ENCODE data around the gene HDAC2.

Gene HDAC2

DNA sequence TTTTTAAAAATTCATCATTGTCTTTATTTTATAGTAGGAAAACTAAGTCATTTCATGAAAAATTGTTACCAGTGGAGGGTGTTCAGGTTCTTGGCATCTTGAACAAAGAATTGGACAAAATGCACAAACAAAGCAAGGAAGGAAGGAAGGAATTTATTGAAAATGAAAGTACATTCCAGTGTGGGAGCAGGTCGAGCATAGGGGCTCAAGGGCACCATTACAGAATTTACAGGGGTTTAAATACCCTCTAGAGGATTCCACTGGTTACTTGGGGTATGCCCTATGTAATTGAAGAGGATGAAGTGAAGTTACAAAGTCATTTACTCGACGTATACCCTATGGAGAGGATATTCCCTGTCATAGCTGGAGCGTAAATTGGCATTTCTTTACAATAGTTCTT, 37.4 kb upstream of the HDAC2 start:
- no peak for DNase-seq
- no peaks in the 10 kb centered on the region for H3K36me3 ChIP-seq
- no peak overlapping the region for H3K4me3 ChIP-seq (ENCODE audit: low read depth, low read length)
- H3K27me3 ChIP-seq (ENCODE audit: insufficient read depth, low read depth, severe bottlenecking): no peaks in the 10 kb centered on the region
- TF ChIP-seq, protein P1, sequence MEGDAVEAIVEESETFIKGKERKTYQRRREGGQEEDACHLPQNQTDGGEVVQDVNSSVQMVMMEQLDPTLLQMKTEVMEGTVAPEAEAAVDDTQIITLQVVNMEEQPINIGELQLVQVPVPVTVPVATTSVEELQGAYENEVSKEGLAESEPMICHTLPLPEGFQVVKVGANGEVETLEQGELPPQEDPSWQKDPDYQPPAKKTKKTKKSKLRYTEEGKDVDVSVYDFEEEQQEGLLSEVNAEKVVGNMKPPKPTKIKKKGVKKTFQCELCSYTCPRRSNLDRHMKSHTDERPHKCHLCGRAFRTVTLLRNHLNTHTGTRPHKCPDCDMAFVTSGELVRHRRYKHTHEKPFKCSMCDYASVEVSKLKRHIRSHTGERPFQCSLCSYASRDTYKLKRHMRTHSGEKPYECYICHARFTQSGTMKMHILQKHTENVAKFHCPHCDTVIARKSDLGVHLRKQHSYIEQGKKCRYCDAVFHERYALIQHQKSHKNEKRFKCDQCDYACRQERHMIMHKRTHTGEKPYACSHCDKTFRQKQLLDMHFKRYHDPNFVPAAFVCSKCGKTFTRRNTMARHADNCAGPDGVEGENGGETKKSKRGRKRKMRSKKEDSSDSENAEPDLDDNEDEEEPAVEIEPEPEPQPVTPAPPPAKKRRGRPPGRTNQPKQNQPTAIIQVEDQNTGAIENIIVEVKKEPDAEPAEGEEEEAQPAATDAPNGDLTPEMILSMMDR (IDR thresholded peaks at IDR 0.05; ENCODE audit: low read depth, low read length): no peak
- H3K27ac ChIP-seq: no peak overlapping the region
- no peaks in the 10 kb centered on the region for H3K9me3 ChIP-seq (ENCODE audit: severe bottlenecking)

DNA sequence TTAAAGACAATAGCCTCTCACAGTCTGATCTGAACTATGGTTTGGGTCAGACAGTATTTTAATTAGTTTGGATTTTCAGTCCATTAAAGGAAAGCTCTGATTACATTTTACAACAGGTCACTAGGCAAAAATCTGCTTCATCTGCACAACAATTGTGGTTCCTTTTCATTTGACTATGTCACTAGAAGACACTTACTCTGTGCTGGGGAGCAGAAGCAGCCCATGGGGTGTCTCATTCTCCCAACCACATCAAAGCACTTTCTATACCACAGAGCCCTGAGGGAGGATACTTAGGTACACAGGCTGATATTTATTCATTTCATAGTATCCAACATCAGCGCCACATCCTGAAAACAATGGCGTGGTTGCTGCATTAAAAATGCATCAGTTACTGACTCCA, 36.6 kb upstream of the HDAC2 start:
- no peak for DNase-seq
- Histone ChIP-seq H3K9me3 (ENCODE audit: severe bottlenecking) (no peaks in the 10 kb centered on the region), H3K27me3 (ENCODE audit: insufficient read depth, low read depth, severe bottlenecking) (no peaks in the 10 kb centered on the region), H3K4me3 (ENCODE audit: low read depth, low read length) (no peak overlapping the region), H3K27ac (no peak overlapping the region), H3K36me3 (no peaks in the 10 kb centered on the region)
- TF ChIP-seq, protein P1 (IDR thresholded peaks at IDR 0.05; ENCODE audit: low read depth, low read length): no peak

GRCh38 chr6:114001354-114001753, 30.4 kb upstream of the HDAC2 start:
- TF ChIP-seq, protein P1 (IDR thresholded peaks at IDR 0.05; ENCODE audit: low read depth, low read length): no peak
- no peak for DNase-seq
- H3K27me3 ChIP-seq (ENCODE audit: insufficient read depth, low read depth, severe bottlenecking): no peaks in the 10 kb centered on the region
- H3K36me3 ChIP-seq: no peaks in the 10 kb centered on the region
- no peak overlapping the region for H3K4me3 ChIP-seq (ENCODE audit: low read depth, low read length)
- peaks cover 2% of the 10 kb centered on the region for H3K9me3 ChIP-seq (ENCODE audit: severe bottlenecking)
- no peak overlapping the region for H3K27ac ChIP-seq

GRCh38 chr6:114000069-114000468, 29.1 kb upstream of the HDAC2 start:
- Histone ChIP-seq H3K27me3 (ENCODE audit: insufficient read depth, low read depth, severe bottlenecking) (no peaks in the 10 kb centered on the region), H3K9me3 (ENCODE audit: severe bottlenecking) (peaks cover 2% of the 10 kb centered on the region), H3K4me3 (ENCODE audit: low read depth, low read length) (no peak overlapping the region), H3K27ac (no peak overlapping the region), H3K36me3 (no peaks in the 10 kb centered on the region)
- no peak for DNase-seq
- TF ChIP-seq, protein P1 (IDR thresholded peaks at IDR 0.05; ENCODE audit: low read depth, low read length): no peak

DNA sequence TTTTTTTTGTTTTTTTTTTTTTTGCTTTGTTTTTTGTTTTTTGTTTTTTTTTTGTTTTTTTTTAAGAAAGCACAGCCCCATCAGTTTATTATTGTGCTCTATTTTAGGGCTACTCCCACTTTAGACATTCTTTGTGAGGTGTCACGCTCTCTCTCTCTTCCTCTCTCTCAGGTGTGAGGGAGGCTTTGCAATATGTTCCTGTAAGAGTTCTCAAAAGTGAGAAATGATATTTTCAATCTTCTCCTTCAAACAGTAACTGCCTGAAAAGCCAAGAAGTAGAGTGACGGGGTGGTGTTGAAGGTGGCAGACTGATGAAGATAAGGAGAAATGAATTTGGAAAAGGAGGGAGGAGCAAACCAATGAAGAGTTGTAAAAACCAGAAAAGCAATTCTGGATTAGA, 28.3 kb upstream of the HDAC2 start:
- H3K9me3 ChIP-seq (ENCODE audit: severe bottlenecking): peaks cover 2% of the 10 kb centered on the region
- TF ChIP-seq, protein P1 (IDR thresholded peaks at IDR 0.05; ENCODE audit: low read depth, low read length): no peak
- H3K27ac ChIP-seq: no peak overlapping the region
- no peak overlapping the region for H3K4me3 ChIP-seq (ENCODE audit: low read depth, low read length)
- no peaks in the 10 kb centered on the region for H3K27me3 ChIP-seq (ENCODE audit: insufficient read depth, low read depth, severe bottlenecking)
- H3K36me3 ChIP-seq: no peaks in the 10 kb centered on the region
- no peak for DNase-seq

- TF ChIP-seq, protein P1 (IDR thresholded peaks at IDR 0.05; ENCODE audit: low read depth, low read length): no peak
- Histone ChIP-seq H3K36me3 (no peaks in the 10 kb centered on the region), H3K27ac (no peak overlapping the region), H3K4me3 (ENCODE audit: low read depth, low read length) (no peak overlapping the region), H3K9me3 (ENCODE audit: severe bottlenecking) (peaks cover 2% of the 10 kb centered on the region), H3K27me3 (ENCODE audit: insufficient read depth, low read depth, severe bottlenecking) (no peaks in the 10 kb centered on the region)
- no peak for DNase-seq
Observed at GRCh38 chr6:113998811-113999210, 27.9 kb upstream of the HDAC2 start.
